MM.1S (cell line): Measurements from ENCODE around the gene CHDH.

Experiments used
- DNase-seq: peaks from one replicate; pipeline ENCODE4 v3.0.0-alpha.2; 2015
- H2AFZ ChIP-seq: fragments of 300-600 bp; sonication (generic); 2 replicates; pipeline ENCODE4 v1.6.0; 2016; ENCODE audit warnings: antibody characterized with exemption, low read length
- H3F3A ChIP-seq: fragments of 300-600 bp; sonication (generic); 2 replicates; pipeline ENCODE4 v1.6.1; 2016; ENCODE audit warnings: mild to moderate bottlenecking, antibody characterized with exemption, low read length, moderate library complexity, mixed read lengths; ENCODE audit not compliant: insufficient read depth
- H3K27ac ChIP-seq: fragments of 300-600 bp; sonication (generic); 2 replicates; pipeline ENCODE4 v1.5.1; 2016; ENCODE audit warnings: mild to moderate bottlenecking, low read length
- H3K27me3 ChIP-seq: fragments of 300-600 bp; sonication (generic); replicated peaks from 2 replicates; pipeline ENCODE4 v1.6.0; 2016; ENCODE audit warnings: low read length; ENCODE audit not compliant: insufficient read depth
- H3K36me3 ChIP-seq: fragments of 300-600 bp; sonication (generic); replicated peaks from 2 replicates; pipeline ENCODE4 v1.6.1; 2016; ENCODE audit warnings: mild to moderate bottlenecking, low read length, mixed read lengths; ENCODE audit not compliant: insufficient read depth
- H3K4me1 ChIP-seq: fragments of 300-600 bp; sonication (generic); 2 replicates; pipeline ENCODE4 v1.6.1; 2016; ENCODE audit warnings: low read length, mixed read lengths
- H3K4me2 ChIP-seq: fragments of 300-600 bp; sonication (generic); 2 replicates; pipeline ENCODE4 v1.6.0; 2016; ENCODE audit warnings: low read depth, low read length
- H3K4me3 ChIP-seq: fragments of 300-600 bp; sonication (generic); 2 replicates; pipeline ENCODE4 v1.5.1; 2016; ENCODE audit warnings: low read length, mixed read lengths
- H3K79me2 ChIP-seq: fragments of 300-600 bp; sonication (generic); 2 replicates; pipeline ENCODE4 v1.6.1; 2016; ENCODE audit warnings: mixed run types, low read length, mixed read lengths
- H3K9ac ChIP-seq: fragments of 300-600 bp; sonication (generic); 2 replicates; pipeline ENCODE4 v1.6.1; 2016; ENCODE audit warnings: low read length, mixed read lengths
- H3K9me2 ChIP-seq: fragments of 300-600 bp; sonication (generic); replicated peaks from 2 replicates; pipeline ENCODE4 v1.6.1; 2016; ENCODE audit warnings: mild to moderate bottlenecking, low read length, mixed read lengths; ENCODE audit not compliant: insufficient read depth
- H3K9me3 ChIP-seq: fragments of 300-600 bp; sonication (generic); replicated peaks from 2 replicates; pipeline ENCODE4 v1.6.1; 2016; ENCODE audit warnings: mild to moderate bottlenecking, low read length, mixed read lengths; ENCODE audit not compliant: insufficient read depth
- H4K20me1 ChIP-seq: fragments of 300-600 bp; sonication (generic); 2 replicates; pipeline ENCODE4 v1.6.1; 2016; ENCODE audit warnings: mild to moderate bottlenecking, low read length, moderate library complexity, mixed read lengths; ENCODE audit not compliant: insufficient read depth
- CTCF ChIP-seq: fragments of 300-600 bp; sonication (generic); IDR thresholded peaks from 2 replicates; pipeline ENCODE4 v1.5.1; 2016; ENCODE audit warnings: antibody characterized with exemption, low read length, mixed read lengths
- EZH2 ChIP-seq: fragments of 300-600 bp; sonication (generic); optimal IDR thresholded peaks from 2 replicates; pipeline ENCODE3; 2017; ENCODE audit warnings: low read depth, mild to moderate bottlenecking, antibody characterized with exemption, low read length, mixed read lengths
- EZH2phosphoT487 ChIP-seq: fragments of 300-600 bp; sonication (generic); IDR thresholded peaks from 2 replicates; pipeline ENCODE4 v1.6.1; 2018; ENCODE audit warnings: antibody characterized with exemption, low read length

The CHDH gene

GRCh38 chr3:53819163-53819868 is 26.9 kb downstream of the CHDH start:
- no peak overlapping the region for H3K27ac ChIP-seq
- no peaks in the 10 kb centered on the region for H3F3A ChIP-seq
- H3K79me2 ChIP-seq, result no peaks in the 10 kb centered on the region
- H3K9ac ChIP-seq, result no peak overlapping the region
- TF ChIP-seq EZH2, result no peak
- no peak for TF ChIP-seq EZH2phosphoT487
- no peak for TF ChIP-seq CTCF
- no peaks in the 10 kb centered on the region for H3K9me3 ChIP-seq
- no peaks in the 10 kb centered on the region for H3K27me3 ChIP-seq
- no peaks in the 10 kb centered on the region for H4K20me1 ChIP-seq
- H3K36me3 ChIP-seq, result no peaks in the 10 kb centered on the region
- H3K9me2 ChIP-seq, result no peaks in the 10 kb centered on the region
- H3K4me3 ChIP-seq, result no peak overlapping the region
- no peaks in the 10 kb centered on the region for H3K4me1 ChIP-seq
- DNase-seq, result no peak
- no peak overlapping the region for H3K4me2 ChIP-seq
- no peak overlapping the region for H2AFZ ChIP-seq

- H3K9me3 ChIP-seq, result no peaks in the 10 kb centered on the region
- H3K27me3 ChIP-seq, result no peaks in the 10 kb centered on the region
- no peak for TF ChIP-seq EZH2
- TF ChIP-seq CTCF, result no peak
- TF ChIP-seq EZH2phosphoT487, result no peak
- no peaks in the 10 kb centered on the region for H3K36me3 ChIP-seq
- H3F3A ChIP-seq, result no peaks in the 10 kb centered on the region
- no peaks in the 10 kb centered on the region for H3K79me2 ChIP-seq
- H2AFZ ChIP-seq, result no peak overlapping the region
- no peak overlapping the region for H3K9ac ChIP-seq
- H4K20me1 ChIP-seq, result no peaks in the 10 kb centered on the region
- H3K4me1 ChIP-seq, result no peaks in the 10 kb centered on the region
- no peak overlapping the region for H3K4me2 ChIP-seq
- no peaks in the 10 kb centered on the region for H3K9me2 ChIP-seq
- no peak overlapping the region for H3K27ac ChIP-seq
- no peak for DNase-seq
- H3K4me3 ChIP-seq, result no peak overlapping the region
These were observed 27.7 kb downstream of the CHDH start for GRCh38 chr3:53818221-53819162.

GRCh38 chr3:53817809-53818208 is 28.4 kb downstream of the CHDH start:
- Histone ChIP-seq H3K4me2 (no peak overlapping the region), H3K36me3 (no peaks in the 10 kb centered on the region), H3K27me3 (no peaks in the 10 kb centered on the region), H3K4me1 (no peaks in the 10 kb centered on the region), H3K9me3 (no peaks in the 10 kb centered on the region), H2AFZ (no peak overlapping the region), H4K20me1 (no peaks in the 10 kb centered on the region), H3K27ac (no peak overlapping the region), H3K79me2 (no peaks in the 10 kb centered on the region), H3K4me3 (no peak overlapping the region), H3K9ac (no peak overlapping the region), H3F3A (no peaks in the 10 kb centered on the region), H3K9me2 (no peaks in the 10 kb centered on the region)
- no peak for TF ChIP-seq CTCF
- no peak for TF ChIP-seq EZH2phosphoT487
- DNase-seq, result no peak
